ENCODE data around the gene P3H2.

P3H2 gene

DNA sequence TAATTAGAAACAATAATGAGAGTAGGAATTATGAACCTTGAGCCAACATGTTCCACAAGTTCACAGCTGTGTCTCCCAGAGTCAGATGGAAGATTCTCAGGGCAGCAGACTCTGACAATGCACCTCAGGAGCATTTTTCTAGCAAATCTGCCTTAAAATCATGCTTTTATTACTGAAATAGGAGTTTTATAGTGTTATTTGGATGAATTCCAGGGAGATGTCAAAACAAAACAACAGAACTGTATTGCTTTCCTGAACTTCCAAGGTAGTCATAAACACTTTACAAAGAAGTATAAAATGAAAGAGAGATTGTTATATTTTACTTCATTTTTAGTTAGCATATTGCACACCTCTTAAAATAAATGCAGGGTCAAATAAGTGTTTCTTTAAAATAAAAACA, 77.0 kb downstream of the P3H2 start:
- Mint-ChIP-seq H3K27me3 (ENCODE audit: low read depth) (no peaks in the 10 kb centered on the region), H3K4me3 (no peak overlapping the region), H3K36me3 (ENCODE audit: low read depth) (peaks cover 11% of the 10 kb centered on the region), H3K9me3 (no peaks in the 10 kb centered on the region), H3K4me1 (peaks cover 76% of the 10 kb centered on the region), H3K27ac (peak overlapping the region; percentile 90 to 96 (median 92))
- TF ChIP-seq CTCF (IDR thresholded peaks at IDR 0.05; ENCODE audit: unreplicated experiment in 3 of 3), result no peak

- Mint-ChIP-seq H3K27me3 (ENCODE audit: low read depth) (no peaks in the 10 kb centered on the region), H3K36me3 (ENCODE audit: low read depth) (peaks cover 9% of the 10 kb centered on the region), H3K27ac (peak overlapping the region; percentile 89 to 96 (median 90)), H3K4me3 (no peak overlapping the region), H3K9me3 (no peaks in the 10 kb centered on the region), H3K4me1 (peaks cover 81% of the 10 kb centered on the region)
- TF ChIP-seq CTCF (IDR thresholded peaks at IDR 0.05; ENCODE audit: unreplicated experiment in 3 of 3), result no peak
Observed at GRCh38 chr3:190042558-190042957, 78.1 kb downstream of the P3H2 start.

GRCh38 chr3:190041333-190042041, 79.2 kb downstream of the P3H2 start:
- TF ChIP-seq CTCF (IDR thresholded peaks at IDR 0.05; ENCODE audit: unreplicated experiment in 3 of 3), result no peak
- Mint-ChIP-seq H3K27me3 (ENCODE audit: low read depth) (no peaks in the 10 kb centered on the region), H3K27ac (peak overlapping the region; percentile 89 to 96 (median 90)), H3K4me3 (peak overlapping the region; percentile 2 to 45 (median 17)), H3K36me3 (ENCODE audit: low read depth) (peaks cover 6% of the 10 kb centered on the region), H3K9me3 (no peaks in the 10 kb centered on the region), H3K4me1 (peaks cover 83% of the 10 kb centered on the region)

DNA sequence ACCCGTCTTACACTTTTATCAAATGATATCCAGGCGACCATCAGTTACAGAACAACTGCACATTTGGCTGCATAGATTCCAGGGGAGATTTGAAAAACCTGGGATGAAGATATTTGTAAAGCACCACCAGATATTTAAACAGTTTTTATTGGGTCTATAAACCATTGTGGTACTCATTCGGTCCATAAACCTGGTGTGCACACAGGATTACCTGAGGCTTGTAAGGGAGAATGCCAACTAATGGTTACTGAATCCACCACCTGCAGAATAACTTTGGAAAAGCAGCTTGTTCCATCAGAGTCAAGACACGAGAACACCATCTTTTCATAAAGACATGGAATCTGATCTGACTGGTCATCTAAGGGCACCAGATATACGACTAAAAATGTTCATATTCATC, 80.6 kb downstream of the P3H2 start:
- Mint-ChIP-seq H3K36me3 (ENCODE audit: low read depth) (peaks cover 3% of the 10 kb centered on the region), H3K4me1 (peaks cover 85% of the 10 kb centered on the region), H3K27me3 (ENCODE audit: low read depth) (no peaks in the 10 kb centered on the region), H3K27ac (peak overlapping the region; percentile 89 to 98 (median 97)), H3K9me3 (no peaks in the 10 kb centered on the region), H3K4me3 (no peak overlapping the region)
- TF ChIP-seq CTCF (IDR thresholded peaks at IDR 0.05; ENCODE audit: unreplicated experiment in 3 of 3), result no peak

DNA sequence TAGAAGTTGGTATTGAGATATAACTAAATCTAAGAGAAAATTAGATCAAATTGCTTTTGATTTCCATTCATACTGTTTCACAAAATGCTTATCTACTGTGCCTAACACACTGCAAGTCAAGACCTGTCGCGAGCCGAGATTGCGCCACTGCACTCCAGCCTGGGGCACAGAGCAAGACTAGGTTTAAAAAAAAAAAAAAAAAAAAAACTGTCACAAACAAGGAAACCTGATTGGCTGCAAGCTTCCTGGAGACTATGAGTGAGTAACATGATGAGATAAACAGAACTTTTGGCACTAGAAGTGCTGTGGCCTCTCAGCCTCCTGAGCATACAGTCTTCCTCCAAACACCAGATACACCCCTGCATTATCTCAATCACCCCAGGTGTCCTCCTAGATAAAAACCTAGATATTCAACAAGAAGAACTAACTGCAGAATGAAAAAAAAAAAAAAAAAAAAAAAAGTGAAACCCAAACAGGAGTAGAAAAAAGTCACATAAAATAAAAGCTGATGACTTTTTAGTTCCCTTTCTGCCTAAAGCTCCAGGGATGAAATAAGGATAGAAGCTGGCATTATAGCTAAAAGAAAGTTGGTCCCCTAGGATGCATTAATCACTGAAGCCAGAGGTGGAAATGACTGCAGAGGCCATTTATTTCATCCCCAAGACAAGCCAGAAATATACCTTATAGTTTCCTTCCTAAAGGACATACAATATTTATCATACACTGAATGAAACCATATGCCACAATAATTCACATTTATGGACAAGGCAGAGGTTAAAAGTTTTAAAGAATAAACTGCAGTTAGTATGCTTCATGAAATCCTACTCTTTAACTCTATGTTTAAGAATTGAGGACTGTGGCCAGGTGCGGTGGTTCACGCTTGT, 82.4 kb downstream of the P3H2 start:
- H3K9me3 Mint-ChIP-seq, result no peaks in the 10 kb centered on the region
- peak overlapping the region in 2 of 3 experiments; percentile 29 to 52 for H3K4me3 Mint-ChIP-seq
- H3K36me3 Mint-ChIP-seq (ENCODE audit: low read depth), result peaks cover 6% of the 10 kb centered on the region
- H3K27ac Mint-ChIP-seq, result peak overlapping the region; percentile 89 to 98 (median 97)
- no peak for TF ChIP-seq CTCF (IDR thresholded peaks at IDR 0.05; ENCODE audit: unreplicated experiment in 3 of 3)
- H3K4me1 Mint-ChIP-seq, result peaks cover 72% of the 10 kb centered on the region
- H3K27me3 Mint-ChIP-seq (ENCODE audit: low read depth), result no peaks in the 10 kb centered on the region
